Stimulated activated naive B cell treated with anti-CD40 and anti-IgM and Interleukin-4, amounts not matched to agents 10 μg/mL and 1 μg/mL and 100 μg/mL, for 72 hours (primary cell): ENCODE measurements around the gene RRP9.

ENCODE experiments used
- ATAC-seq, 2 donors: fragments of 150-1000 bp; cut with Tn5 transposase; replicated peaks; 2 replicates each; pipeline ENCODE4 v1.10.0; 2021; ENCODE audit warnings: moderate library complexity in 1 of 2
- DNase-seq: peaks from one replicate; pipeline ENCODE4 v3.0.0; 2021
- H3K27ac Mint-ChIP-seq: one replicate; pipeline ENCODE4 v1.8.0; 2022; ENCODE audit warnings: mild to moderate bottlenecking, mixed read lengths
- H3K27me3 Mint-ChIP-seq, 2 donors: one replicate each; pipeline ENCODE4 v1.8.0; 2022; ENCODE audit warnings: mixed read lengths in 2 of 2
- H3K36me3 Mint-ChIP-seq, 2 donors: one replicate each; pipeline ENCODE4 v1.8.0; 2022; ENCODE audit warnings: mixed read lengths in 2 of 2, mild to moderate bottlenecking in 1 of 2
- H3K4me1 Mint-ChIP-seq, 2 donors: one replicate each; pipeline ENCODE4 v1.8.0; 2022; ENCODE audit warnings: mixed read lengths in 2 of 2, mild to moderate bottlenecking in 1 of 2
- H3K4me3 Mint-ChIP-seq, 2 donors: one replicate each; pipeline ENCODE4 v1.8.0; 2022; ENCODE audit warnings: mild to moderate bottlenecking in 2 of 2, mixed read lengths in 2 of 2, moderate library complexity in 1 of 2
- H3K9me3 Mint-ChIP-seq, 2 donors: one replicate each; pipeline ENCODE4 v1.8.0; 2022; ENCODE audit warnings: mixed read lengths in 2 of 2, mild to moderate bottlenecking in 1 of 2

RRP9 gene

DNA sequence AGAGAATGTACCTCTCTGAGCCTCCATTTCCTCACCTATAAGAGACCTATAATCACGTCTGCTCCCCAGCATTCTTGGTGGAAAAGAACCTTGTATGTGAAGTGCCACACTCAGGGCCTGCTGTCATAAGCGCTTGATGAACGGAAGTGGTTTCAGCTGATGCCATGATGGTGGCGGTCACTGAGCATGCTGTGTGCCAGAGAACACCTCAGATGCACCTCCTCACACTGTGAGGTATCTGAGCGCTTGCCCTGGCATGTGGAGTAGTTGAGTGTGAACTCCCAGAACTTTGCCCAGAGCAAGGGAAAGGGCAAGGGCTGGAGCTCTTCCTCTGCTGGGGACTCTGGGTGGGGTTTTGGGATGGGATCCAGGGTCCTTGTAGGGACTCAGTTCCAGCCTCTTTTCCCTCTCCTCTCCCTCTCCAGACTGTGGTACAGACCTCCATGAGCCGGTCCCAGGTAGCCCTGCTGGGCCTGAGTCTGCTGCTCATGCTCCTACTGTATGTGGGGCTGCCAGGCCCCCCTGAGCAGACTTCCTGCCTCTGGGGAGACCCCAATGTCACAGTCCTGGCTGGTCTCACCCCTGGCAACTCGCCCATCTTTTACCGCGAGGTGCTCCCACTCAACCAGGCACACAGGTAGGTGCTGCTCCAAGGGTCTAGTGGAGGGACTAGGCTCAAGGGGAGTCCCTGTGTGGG is 35.9 kb upstream of the RRP9 start:
- H3K27me3 Mint-ChIP-seq, result no peaks in the 10 kb centered on the region
- ATAC-seq, result no peak
- no peaks in the 10 kb centered on the region for H3K9me3 Mint-ChIP-seq
- H3K27ac Mint-ChIP-seq, result peak overlapping the region; percentile 78
- H3K36me3 Mint-ChIP-seq, result peaks cover 2 to 11% of the 10 kb centered on the region in 2 donors
- DNase-seq, result no peak
- no peak overlapping the region for H3K4me3 Mint-ChIP-seq
- peaks cover 31 to 54% of the 10 kb centered on the region in 2 donors for H3K4me1 Mint-ChIP-seq

DNA sequence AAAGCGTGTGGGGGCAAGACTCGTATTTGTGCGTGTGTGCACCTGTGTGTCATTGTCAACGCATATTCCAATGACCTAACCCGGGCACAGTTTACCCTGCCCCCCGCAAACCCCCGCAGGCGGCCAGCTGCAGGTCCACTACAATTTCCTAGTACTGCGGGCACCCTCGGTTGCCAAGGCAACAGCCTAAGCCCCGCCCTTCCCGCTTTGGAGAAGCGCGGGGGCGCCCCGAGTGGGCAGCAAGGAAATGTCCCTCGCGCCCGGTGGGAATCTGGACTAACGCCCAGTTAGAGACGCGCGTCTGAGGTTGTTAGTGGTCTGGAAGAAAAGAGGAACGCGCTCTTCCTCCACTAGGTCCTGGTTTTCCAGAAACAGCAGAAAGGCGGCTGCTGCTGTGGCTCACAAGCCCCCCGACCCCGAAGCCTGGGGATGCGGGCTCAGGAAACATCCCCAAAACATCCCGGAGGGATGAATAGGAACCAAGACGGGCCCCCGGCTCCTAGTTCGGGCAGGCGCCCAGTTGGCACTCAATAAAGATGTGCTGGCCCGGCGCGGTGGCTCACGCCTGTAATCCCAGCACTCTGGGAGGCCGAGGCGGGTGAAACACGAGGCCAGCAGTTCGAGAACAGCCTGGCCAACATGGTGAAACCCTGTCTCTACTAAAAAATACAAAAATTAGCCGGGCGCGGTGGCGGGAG is 34.3 kb upstream of the RRP9 start:
- peak overlapping the region; percentile 96 to 97 for H3K4me3 Mint-ChIP-seq
- peak overlapping the region; percentile 81 for H3K27ac Mint-ChIP-seq
- H3K27me3 Mint-ChIP-seq, result no peaks in the 10 kb centered on the region
- ATAC-seq, result no peak
- DNase-seq, result no peak
- H3K9me3 Mint-ChIP-seq, result no peaks in the 10 kb centered on the region
- H3K4me1 Mint-ChIP-seq, result peaks cover 28 to 40% of the 10 kb centered on the region in 2 donors
- H3K36me3 Mint-ChIP-seq, result peaks cover 2 to 7% of the 10 kb centered on the region in 2 donors

DNA sequence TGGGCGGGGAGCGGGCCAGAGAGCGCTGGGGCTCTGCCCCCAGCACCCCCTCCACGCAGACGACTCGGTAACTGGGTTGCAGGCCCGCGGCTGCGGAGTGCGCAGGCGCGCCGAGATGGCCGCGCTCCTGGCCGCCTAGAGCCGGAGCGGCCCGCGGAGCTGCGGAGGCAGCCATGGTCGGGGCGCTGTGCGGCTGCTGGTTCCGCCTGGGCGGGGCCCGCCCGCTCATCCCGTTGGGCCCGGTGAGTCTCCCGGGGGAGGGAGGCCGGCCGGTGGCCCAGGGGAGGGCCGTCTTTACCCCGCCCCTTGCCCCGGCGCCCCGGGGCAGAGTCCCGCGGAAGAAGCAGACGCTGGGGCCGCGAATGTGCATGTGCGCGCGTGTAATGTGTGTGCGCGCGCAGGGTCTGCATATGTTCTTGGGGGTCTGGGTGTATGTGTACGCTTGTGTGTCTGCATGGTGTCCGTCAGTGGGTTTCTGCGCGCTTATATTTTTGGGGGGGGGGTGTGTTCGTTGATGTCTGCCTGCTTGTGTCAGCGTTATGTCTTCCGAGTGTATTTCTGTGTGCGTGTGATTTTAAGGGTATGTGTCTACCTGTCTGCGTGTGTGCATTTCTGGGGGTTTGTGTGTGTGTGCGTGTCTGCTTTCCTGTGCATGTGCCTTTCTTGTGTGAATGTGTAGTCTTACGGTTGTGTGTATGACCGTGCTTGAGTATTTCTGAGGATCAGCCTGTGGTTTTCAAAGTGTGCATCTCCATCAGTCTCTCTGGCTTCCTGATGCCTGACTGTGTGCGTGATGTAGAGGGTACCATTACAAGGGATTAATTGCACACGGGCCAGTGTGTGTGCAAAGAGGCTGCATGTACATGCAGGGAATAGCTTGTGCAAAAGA is 33.5 kb upstream of the RRP9 start, which contains the start of gene ABHD14A:
Gene ABHD14A, plus strand, starts transcription at position 102 of the 889 bp plus-strand sequence. Its CDS starts 72 bp downstream, at position 174.
- H3K4me1 Mint-ChIP-seq, result peaks cover 29 to 44% of the 10 kb centered on the region in 2 donors
- H3K36me3 Mint-ChIP-seq, result peaks cover 2 to 5% of the 10 kb centered on the region in 2 donors
- DNase-seq (peak; percentile 60), ATAC-seq (peak; percentile 81 to 82)
- peak within 1 kb of the TSS; percentile 96 to 97 for H3K4me3 Mint-ChIP-seq
- peak within 1 kb of the TSS; percentile 96 for H3K27ac Mint-ChIP-seq
- no peaks in the 10 kb centered on the region for H3K27me3 Mint-ChIP-seq
- H3K9me3 Mint-ChIP-seq, result no peaks in the 10 kb centered on the region

DNA sequence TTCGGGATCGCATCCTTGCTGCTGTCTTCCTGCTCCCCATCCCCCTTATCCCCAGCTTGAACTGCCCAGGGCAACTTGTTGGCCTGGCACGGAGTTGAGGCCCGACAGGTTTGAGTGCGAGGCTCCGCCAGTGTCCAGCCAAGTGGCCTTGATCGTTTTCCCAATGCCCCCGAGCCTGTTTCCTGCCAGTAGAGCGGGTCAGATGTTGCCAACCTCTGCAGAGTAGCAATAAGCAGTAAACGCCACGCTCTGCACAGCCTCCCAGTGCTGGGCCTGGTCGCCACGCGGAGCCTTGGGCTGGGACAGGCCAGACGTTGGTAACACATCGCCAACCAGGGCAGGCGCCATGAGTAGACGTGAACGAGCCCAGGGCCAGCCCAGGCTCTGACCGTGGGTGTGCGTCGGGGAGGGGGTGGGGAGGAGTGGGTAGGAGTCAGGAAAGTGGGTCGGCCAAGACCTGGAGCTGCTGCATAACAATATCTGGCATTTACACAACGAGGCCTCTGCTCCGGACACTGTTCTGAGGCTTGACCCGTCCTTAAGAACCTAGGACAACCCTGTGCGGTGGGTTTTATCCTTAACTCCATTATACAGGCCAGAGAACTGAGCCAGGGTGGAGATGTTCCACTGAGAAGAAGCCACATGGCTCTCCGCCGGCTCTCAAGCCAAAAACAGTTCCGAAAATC is 32.7 kb upstream of the RRP9 start:
- Mint-ChIP-seq H3K4me1 (peaks cover 29 to 44% of the 10 kb centered on the region in 2 donors), H3K9me3 (no peaks in the 10 kb centered on the region), H3K4me3 (peak overlapping the region; percentile 96 to 97), H3K27me3 (no peaks in the 10 kb centered on the region), H3K36me3 (peaks cover 2 to 5% of the 10 kb centered on the region in 2 donors), H3K27ac (peak overlapping the region; percentile 96)
- DNase-seq (no peak), ATAC-seq (peak; percentile 38 to 42)

DNA sequence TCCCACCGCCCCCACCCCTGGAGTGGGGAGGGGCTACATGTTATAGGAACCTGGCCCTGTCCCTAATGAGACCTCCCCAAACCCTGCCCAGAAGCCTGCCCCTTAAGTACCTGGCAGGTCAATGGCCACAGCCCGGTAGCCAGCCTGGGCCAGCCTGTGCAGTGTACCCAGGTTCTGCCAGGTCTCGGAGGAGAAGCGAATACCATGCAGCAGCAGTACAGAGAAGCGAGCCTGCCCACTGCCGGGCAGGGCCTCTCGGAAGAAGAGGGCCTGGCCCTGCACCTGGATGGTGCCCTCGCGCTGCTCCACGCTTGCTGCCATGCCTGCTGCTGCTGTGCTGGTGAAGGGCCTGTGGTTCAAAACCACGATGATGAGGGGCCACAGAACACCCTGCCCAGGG is 29.6 kb upstream of the RRP9 start:
- no peak overlapping the region for H3K27ac Mint-ChIP-seq
- H3K4me3 Mint-ChIP-seq, result no peak overlapping the region

DNA sequence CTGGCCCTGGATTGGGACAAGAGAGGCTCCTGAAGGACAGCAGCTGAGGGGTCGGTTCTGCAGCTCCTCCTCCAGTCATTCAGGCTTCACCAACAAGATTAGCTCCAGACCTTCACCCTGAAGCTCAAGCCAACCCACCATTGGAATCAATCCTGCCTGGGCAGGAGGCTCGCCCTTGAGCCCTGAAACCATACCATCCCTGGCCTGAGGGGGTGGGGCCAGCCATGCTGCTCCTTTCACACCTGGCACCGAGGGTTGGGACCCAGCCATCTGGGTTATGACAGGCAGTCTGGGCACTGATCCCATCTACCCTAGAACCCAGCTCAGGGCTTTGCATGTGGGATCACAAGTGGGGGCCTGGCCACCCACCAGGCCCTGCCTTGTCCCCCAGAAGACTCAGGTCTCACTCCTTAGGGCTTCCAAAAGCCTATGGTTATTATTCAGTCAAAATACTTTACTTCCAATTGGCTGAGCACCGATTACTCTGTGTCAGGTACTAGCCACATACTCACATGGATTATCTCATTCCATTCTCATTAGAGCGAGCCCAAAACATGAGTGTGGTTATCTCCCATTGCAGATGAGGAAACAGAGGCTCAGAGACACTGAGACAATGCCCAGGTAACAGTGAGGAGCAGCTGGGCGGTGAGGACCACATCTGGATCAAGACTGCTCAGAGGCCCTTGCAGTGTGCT is 29.0 kb upstream of the RRP9 start:
- peaks cover 39 to 55% of the 10 kb centered on the region in 2 donors for H3K4me1 Mint-ChIP-seq
- H3K36me3 Mint-ChIP-seq, result peaks cover 3 to 9% of the 10 kb centered on the region in 2 donors
- H3K9me3 Mint-ChIP-seq, result no peaks in the 10 kb centered on the region
- no peak overlapping the region for H3K4me3 Mint-ChIP-seq
- ATAC-seq (no peak), DNase-seq (no peak)
- H3K27ac Mint-ChIP-seq, result peak overlapping the region; percentile 5
- H3K27me3 Mint-ChIP-seq, result peaks cover 0 to 7% of the 10 kb centered on the region in 2 donors

More for the DNA sequence above, 29.6 kb upstream of the RRP9 start:
- Mint-ChIP-seq H3K9me3 (no peaks in the 10 kb centered on the region), H3K27me3 (peaks cover 0 to 1% of the 10 kb centered on the region in 2 donors), H3K4me1 (peaks cover 39 to 58% of the 10 kb centered on the region in 2 donors), H3K36me3 (peaks cover 2 to 9% of the 10 kb centered on the region in 2 donors)
- ATAC-seq, result no peak
- DNase-seq, result no peak

DNA sequence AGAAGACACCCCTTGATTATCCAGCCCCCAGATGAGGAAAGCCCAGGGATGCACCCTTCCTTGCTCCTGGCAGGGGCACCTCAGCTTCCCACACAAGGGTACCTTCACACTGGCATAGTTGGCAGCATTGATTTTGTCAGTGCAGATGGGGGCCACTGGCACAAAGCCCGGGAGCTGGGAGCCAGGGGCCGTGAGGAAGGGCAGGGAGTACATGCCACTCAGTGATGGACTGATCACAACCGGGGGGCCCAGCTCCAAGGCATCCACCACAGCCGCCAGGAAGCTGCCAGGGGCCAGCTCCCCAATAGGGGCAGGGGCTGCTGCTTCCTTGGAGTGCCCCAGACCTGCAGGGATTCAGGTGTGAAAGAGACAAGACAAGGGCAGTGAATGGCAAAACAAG is 28.1 kb upstream of the RRP9 start:
- Mint-ChIP-seq H3K4me1 (peaks cover 34 to 48% of the 10 kb centered on the region in 2 donors), H3K36me3 (peaks cover 3 to 9% of the 10 kb centered on the region in 2 donors), H3K9me3 (no peaks in the 10 kb centered on the region), H3K27ac (no peak overlapping the region), H3K4me3 (no peak overlapping the region), H3K27me3 (peaks cover 6 to 11% of the 10 kb centered on the region in 2 donors)
- DNase-seq (no peak), ATAC-seq (no peak)

DNA sequence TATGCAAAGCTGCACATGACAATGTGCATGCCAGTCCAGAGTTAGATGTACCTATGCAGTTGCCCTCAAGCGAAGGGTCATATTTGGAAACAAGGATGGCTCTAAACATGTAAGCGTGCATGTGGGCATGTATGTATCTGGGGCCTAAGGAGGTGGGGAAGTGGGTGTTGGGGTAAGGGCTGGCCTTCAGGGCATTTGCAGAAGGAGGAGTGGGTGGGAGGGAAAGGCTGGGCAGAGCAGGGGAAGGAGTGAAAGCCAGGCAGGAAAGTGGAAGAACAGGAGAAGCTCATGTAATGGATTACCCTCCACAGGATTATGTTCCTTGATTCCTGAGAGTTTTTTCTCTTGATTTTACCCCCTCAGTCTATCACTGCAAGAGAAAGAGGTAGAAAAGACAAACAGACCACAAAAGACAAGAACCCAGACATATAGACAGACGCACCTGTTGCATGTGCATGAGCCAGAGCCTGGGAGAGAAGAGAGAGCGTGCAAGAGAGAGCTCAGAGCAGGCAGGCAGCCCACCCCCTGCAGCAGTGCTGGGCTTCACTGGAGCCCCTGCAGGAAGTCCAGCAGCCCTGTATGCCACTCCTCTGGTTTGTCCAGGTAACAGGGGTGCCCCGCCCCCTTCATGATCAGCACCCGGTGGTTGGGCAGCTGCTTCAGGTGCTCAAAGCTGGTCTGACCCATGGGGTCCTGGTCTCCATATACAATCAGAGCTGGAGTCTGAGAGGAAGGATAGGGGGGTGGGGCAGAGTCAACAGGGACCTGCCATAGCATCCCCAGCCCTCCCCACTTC is 27.4 kb upstream of the RRP9 start:
- H3K4me1 Mint-ChIP-seq, result peaks cover 30 to 40% of the 10 kb centered on the region in 2 donors
- peaks cover 10 to 11% of the 10 kb centered on the region in 2 donors for H3K27me3 Mint-ChIP-seq
- H3K9me3 Mint-ChIP-seq, result no peaks in the 10 kb centered on the region
- no peak overlapping the region for H3K4me3 Mint-ChIP-seq
- peaks cover 3 to 9% of the 10 kb centered on the region in 2 donors for H3K36me3 Mint-ChIP-seq
- no peak overlapping the region for H3K27ac Mint-ChIP-seq
- DNase-seq, result no peak
- ATAC-seq, result no peak

DNA sequence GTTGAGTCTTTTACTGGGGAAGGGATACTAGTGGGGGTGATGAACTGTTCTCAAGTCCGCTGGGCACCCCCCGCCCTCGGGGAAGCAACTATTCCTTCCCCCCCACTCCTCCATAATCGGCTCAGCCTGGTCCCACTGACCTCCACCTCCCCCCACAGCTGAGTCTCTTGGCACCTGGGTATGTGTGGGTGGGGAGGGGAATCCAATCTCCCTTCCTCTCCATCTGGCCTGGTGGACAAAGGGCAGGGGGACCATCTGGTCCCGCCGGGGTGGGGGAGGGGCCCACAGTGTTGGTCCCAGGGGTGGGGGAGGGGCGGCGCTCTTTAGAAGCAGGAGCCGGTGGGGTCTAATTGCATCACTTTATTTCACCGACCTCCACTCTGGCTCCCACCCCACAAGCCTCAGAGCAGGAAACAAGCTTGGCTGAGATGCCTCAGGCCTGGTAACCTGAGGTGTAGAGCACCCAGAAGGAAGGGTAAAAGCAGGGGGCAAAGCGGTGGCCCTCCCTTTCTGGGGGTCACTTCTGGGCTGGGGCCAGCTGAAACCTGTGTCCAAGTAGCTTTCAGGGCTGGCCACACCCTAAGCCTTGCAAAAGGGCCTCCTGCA is 26.6 kb upstream of the RRP9 start:
- DNase-seq (no peak), ATAC-seq (peak; percentile 12 to 30)
- no peaks in the 10 kb centered on the region for H3K9me3 Mint-ChIP-seq
- H3K4me3 Mint-ChIP-seq, result peak overlapping the region; percentile 91
- peak overlapping the region; percentile 89 for H3K27ac Mint-ChIP-seq
- H3K27me3 Mint-ChIP-seq, result peaks cover 10 to 11% of the 10 kb centered on the region in 2 donors
- peaks cover 1 to 4% of the 10 kb centered on the region in 2 donors for H3K36me3 Mint-ChIP-seq
- peaks cover 24 to 33% of the 10 kb centered on the region in 2 donors for H3K4me1 Mint-ChIP-seq

DNA sequence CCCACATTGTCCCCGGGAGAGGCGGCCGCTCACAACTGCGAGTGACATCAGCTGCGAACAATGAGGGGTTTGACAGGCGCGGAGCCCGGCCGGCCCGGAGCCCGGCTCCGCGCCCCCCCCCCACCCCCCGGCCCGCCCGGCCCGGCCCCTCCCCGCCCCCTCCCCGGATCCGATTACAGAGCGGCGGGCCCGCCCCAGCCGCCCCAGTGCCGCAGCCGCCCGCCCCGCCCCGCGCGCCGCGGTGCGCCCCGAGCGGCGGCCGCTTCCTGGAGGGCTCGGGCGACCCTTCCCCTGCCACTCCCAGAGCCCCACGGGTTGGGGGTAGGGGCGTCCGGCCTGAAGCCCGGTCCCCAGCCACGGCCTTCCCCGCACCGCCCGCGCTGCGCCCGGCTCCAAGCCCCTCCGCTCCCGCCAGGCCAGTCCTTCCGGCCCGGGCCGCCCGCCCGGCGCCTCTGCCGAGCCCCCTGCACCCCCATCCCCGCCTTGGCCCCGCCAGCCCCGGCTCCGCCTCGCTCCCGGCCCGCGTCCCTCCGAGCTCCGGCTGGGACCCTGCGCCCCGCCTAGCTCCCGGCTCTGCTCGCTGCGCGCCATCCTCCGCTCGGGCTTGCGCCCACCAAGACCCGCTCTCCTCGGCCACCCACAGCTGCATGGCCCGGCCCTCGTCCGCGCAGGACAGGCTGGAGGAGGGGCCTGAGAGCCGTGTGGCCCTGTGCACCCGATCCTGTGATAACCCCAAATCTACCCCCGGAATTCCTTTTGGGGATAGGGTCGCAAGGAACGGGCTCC is 25.9 kb upstream of the RRP9 start, which contains the start of gene PCBP4:
Gene PCBP4, minus strand, starts transcription at position 71 of the 786 bp plus-strand sequence. CDS start 6,214 bp downstream, outside the sequence.
- Mint-ChIP-seq H3K27me3 (peaks cover 10 to 11% of the 10 kb centered on the region in 2 donors), H3K36me3 (peaks cover 1 to 4% of the 10 kb centered on the region in 2 donors), H3K9me3 (no peaks in the 10 kb centered on the region), H3K27ac (peak within 1 kb of the TSS; percentile 89), H3K4me1 (peaks cover 24 to 33% of the 10 kb centered on the region in 2 donors), H3K4me3 (peak within 1 kb of the TSS; percentile 91)
- ATAC-seq, result peak; percentile 62 to 68
- DNase-seq, result no peak

DNA sequence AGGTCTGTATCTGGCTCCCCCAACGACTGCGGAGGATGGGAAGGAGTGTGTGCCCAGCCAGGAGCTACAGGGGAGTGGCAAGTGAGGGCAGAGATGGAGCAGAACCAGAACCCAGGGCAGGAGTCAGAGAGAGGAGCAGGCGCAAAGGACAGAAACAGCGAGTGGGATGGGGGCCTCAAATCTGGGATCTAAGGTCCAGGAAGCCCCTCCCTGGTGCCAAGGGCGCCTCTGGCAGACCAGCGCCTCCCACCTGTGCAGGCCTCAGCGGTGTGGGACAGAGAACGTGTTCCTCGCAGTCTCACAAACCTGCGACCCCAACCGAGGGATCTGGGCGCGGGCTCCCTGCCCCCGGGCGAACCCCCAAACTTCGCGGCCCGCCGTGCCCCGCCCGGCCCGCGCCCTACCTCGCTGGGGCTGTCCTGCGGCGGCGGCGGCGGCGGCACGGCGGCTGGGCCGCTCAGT is 25.2 kb upstream of the RRP9 start:
- Mint-ChIP-seq H3K27ac (peak overlapping the region; percentile 47), H3K36me3 (peaks cover 1 to 4% of the 10 kb centered on the region in 2 donors), H3K9me3 (no peaks in the 10 kb centered on the region), H3K4me3 (peak overlapping the region; percentile 78 to 80), H3K4me1 (peaks cover 24 to 33% of the 10 kb centered on the region in 2 donors), H3K27me3 (peaks cover 10 to 11% of the 10 kb centered on the region in 2 donors)
- DNase-seq (no peak), ATAC-seq (peak; percentile 70 to 74)
